H1 (cell line): ENCODE measurements around the gene ARMC9. TPM values are rescaled to one million over a fixed set of nuclear protein-coding genes. Genes with fewer than 3 reads are reported as not detected.

ENCODE experiments used
- SIN3A ChIP-seq, 2 experiments: IDR thresholded peaks in 1 of 2; conservative IDR thresholded peaks in 1 of 2; 2 replicates each; pipeline ENCODE4 v1.6.1; 2011 to 2012; ENCODE audit warnings: low read length in 2 of 2, improper control_type of control experiment in 1 of 2, low read depth in 1 of 2, mild to moderate bottlenecking in 1 of 2
- polyA plus RNA-seq, 7 experiments: library from polyadenylated mRNA; depleted of rRNA in 3 of 7; stranded (reverse) in 5 of 7; unstranded in 2 of 7; fragments of >200 nt in 5 of 7; fragments of 200-250 nt in 2 of 7; gene quantifications; 1 replicate in 5 of 7; 2 replicates in 1 of 7; 4 replicates in 1 of 7; pipeline versions ENCODE4 v1.2.1 to v1.2.3, GENCODE V29; 2011 to 2013; ENCODE audit warnings: missing spikeins in 2 of 7, mixed read lengths in 2 of 7
- total RNA-seq: library from RNA; stranded (reverse); fragmentation: NEBNext Ultra II Directional; extraction: Animal tissue kit (Norgen Biotek cat#: 25700); gene quantifications from 2 replicates; pipeline ENCODE4 v1.2.1, GENCODE V29; 2021

Gene ARMC9
- total and polyA plus RNA-seq, 2 of the 8 experiments (the other 6 are each of a cell fraction or from before 2014, with no cell fraction given), result 23.2 to 36.1 TPM

DNA sequence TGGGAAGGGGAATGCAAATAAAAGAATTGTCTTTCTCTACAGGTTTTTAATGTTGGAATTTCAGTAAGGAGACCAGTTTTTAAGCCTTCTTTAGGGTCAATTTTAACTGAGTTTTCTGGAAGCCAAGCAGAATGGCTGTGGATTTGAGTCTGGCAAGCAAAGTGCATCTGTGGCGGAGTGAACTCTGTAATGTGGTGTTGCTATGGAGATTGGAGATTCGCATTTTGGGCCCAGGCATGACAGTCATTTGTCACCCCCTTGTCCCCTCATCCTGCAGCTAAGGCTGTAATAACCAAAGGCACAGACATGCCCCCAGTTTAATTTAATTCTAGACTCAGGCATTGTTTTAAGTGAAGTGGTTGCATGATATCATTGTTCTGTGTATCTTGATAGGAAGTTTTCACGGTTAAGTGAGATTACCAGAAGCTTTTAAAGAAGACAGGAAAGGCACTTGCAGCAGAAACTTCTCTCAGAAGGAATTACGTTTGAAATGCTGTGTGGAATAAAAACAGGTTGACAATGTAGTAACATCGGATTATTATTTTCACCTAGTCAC lies 30.6 kb downstream of the ARMC9 start (continued):
- TF ChIP-seq SIN3A (conservative IDR thresholded peaks at IDR 0.05 in 1 of 2, IDR thresholded peaks at IDR 0.05 in 1 of 2; ENCODE audit: low read depth in 1 of 2, low read length in 2 of 2), result no peak
- TF ChIP-seq, all 59 proteins: peak for 0
